Activated naive CD4-positive, alpha-beta T cell treated with anti-CD3 and anti-CD28 coated beads, Interleukin-2, amount 10 ng/mL, durations not matched to agents 7 days and 5 days (primary cell): ENCODE data around the gene CATSPERE.
"Not testable (repeated sequence)": the region's sequence is repeated elsewhere in the genome, so short reads cannot be mapped to it uniquely, and the experiment has no call there.

Source experiments
- CTCF ChIA-PET: fragments of 350-600 bp; sonication (Branson Sonifier 250); formaldehyde crosslinking; loops from one replicate; lab custom pipeline; 2021; ENCODE audit warnings: antibody characterized with exemption; lab: Charles Lee
- DNase-seq: peaks from one replicate; pipeline ENCODE4 v3.0.0-alpha.2; 2020
- H3K27ac Mint-ChIP-seq: one replicate; pipeline ENCODE4 v1.8.0; 2021; ENCODE audit warnings: mild to moderate bottlenecking, moderate library complexity, mixed read lengths
- H3K27me3 Mint-ChIP-seq: one replicate; pipeline ENCODE4 v1.8.0; 2021; ENCODE audit warnings: mild to moderate bottlenecking, mixed read lengths
- H3K36me3 Mint-ChIP-seq: one replicate; pipeline ENCODE4 v1.8.0; 2021; ENCODE audit warnings: mixed read lengths
- H3K4me1 Mint-ChIP-seq: one replicate; pipeline ENCODE4 v1.8.0; 2021; ENCODE audit warnings: mixed read lengths
- H3K4me3 Mint-ChIP-seq: one replicate; pipeline ENCODE4 v1.8.0; 2021; ENCODE audit warnings: mild to moderate bottlenecking, moderate library complexity, mixed read lengths
- H3K9me3 Mint-ChIP-seq: one replicate; pipeline ENCODE4 v1.8.0; 2021; ENCODE audit warnings: mixed read lengths

Gene CATSPERE

DNA sequence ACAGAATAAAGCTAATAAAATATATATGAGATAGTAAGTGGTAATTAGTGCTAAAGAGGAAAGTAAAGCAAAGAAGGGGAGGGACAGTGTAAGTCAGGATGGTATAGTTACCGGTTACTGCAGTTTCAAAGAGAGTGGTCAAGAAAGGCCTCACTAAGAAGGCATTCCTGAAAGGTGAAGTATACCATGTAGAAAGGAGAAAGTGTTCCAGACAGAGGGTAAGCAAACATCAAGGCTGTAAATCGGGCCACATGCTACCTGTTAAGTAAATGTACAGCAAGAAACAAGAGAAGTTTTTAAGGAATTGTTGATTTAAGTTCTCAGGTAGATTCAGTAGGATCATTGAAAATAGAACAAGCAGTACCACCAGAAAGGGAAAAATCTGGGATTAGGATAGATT is 201.5 kb downstream of the CATSPERE start:
- Mint-ChIP-seq H3K36me3 (peaks cover 29% of the 10 kb centered on the region), H3K9me3 (no peaks in the 10 kb centered on the region), H3K4me1 (peaks cover 15% of the 10 kb centered on the region), H3K27ac (no peak overlapping the region), H3K27me3 (no peaks in the 10 kb centered on the region), H3K4me3 (no peak overlapping the region)
- DNase-seq, result no peak
- CTCF ChIA-PET, result no interaction called here

DNA sequence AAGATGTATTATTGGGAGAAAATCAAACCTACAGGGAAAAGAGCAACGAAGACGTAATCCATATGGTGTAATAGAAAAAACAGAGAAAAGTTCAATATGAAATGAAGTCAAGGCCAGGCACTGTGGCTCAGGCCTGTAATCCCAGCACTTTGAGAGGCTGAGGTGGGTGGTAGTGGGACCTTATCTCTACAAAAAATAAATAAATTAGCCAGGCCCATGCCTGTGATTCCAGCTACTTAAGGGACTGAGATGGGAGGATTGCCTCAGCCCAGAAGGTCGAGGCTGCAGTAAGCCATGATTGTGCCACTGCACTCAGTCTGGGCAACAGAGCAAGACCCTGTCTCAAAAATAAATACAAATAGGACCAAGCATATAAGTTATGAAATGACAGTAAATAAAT is 203.3 kb downstream of the CATSPERE start:
- Mint-ChIP-seq H3K4me1 (peaks cover 5% of the 10 kb centered on the region), H3K4me3 (no peak overlapping the region), H3K9me3 (no peaks in the 10 kb centered on the region), H3K36me3 (peaks cover 15% of the 10 kb centered on the region), H3K27me3 (no peaks in the 10 kb centered on the region), H3K27ac (no peak overlapping the region)
- CTCF ChIA-PET, result no interaction called here
- no peak for DNase-seq

DNA sequence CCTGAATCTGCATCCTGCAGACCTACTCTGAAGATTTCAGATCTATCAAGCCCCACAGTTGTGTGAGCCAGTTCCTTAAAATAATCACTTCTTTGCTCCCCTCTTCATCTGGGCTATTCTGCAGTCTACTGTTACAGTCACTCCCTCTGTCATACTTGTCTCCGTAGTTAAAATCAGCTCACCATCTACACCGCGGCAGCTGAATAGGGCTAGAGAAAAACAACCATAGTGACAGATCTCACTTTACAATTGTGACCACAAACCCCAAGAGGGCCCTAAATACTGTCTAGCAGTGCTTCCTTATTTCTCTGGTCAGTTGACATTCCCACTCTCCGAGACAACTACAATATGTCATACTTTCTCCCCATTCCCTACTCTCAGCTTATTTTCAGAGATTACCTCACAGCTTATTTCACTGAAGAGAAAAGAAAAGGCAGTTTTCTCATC is 204.7 kb downstream of the CATSPERE start:
- H3K4me3 Mint-ChIP-seq, result no peak overlapping the region
- no peaks in the 10 kb centered on the region for H3K27me3 Mint-ChIP-seq
- peaks cover 14% of the 10 kb centered on the region for H3K36me3 Mint-ChIP-seq
- DNase-seq, result no peak
- H3K9me3 Mint-ChIP-seq, result no peaks in the 10 kb centered on the region
- peaks cover 5% of the 10 kb centered on the region for H3K4me1 Mint-ChIP-seq
- CTCF ChIA-PET, result no interaction called here
- no peak overlapping the region for H3K27ac Mint-ChIP-seq

DNA sequence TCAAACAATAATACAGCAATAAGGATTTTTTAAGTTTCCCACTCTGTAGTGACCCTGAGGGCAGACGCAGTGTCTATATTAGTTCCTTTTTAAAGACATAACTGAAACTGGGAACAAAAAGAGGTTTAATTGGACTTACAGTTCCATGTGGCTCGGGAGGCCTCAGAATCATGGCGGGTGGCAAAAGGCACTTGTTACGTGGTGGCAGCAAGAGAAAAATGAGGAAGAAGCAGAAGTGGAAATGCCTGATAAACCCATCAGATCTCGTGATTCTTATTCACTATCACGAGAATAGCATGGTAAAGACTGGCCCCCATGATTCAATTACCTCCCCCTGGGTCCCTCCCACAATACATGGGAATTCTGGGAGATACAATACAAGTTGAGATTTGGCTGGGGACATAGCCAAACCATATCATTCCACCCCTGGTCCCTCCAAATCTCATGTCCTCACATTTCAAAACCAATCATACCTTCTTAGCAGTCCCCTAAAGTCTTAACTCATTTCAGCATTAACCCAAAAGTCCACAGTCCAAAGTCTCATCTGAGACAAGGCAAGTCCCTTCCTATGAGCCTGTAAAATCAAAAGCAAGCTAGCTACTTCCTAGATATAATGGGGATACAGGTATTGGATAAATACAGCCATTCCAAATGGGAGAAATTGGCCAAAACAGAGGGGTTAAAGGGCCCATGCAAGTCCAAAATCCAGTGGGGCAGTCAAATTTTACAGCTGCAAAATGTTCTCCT is 205.8 kb downstream of the CATSPERE start:
- CTCF ChIA-PET, H3K27ac Mint-ChIP-seq: not testable (repeated sequence)

DNA sequence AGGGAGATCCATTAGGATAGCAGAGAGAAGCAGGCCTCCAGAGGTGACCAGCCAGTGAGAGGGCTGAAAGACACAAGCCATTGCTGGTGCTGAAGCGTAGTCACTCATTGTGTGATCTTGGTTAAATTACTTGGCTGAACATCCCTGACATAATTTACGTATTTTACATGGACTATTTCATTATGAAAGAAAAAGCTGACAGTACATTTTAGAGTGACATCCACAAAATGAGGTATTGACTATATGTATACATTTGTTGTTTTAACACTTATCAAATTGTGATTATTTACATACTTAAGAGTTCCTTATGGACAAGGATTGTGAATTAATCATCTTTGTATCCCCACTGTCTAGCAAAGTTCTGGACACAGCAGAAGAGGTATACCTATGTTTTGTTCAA is 206.7 kb downstream of the CATSPERE start:
- CTCF ChIA-PET, result no interaction called here

More for the DNA sequence above, 205.8 kb downstream of the CATSPERE start:
- not testable (repeated sequence) for H3K9me3 Mint-ChIP-seq, H3K4me1 Mint-ChIP-seq, H3K4me3 Mint-ChIP-seq, H3K27me3 Mint-ChIP-seq, DNase-seq
- peaks cover 18% of the 10 kb centered on the region for H3K36me3 Mint-ChIP-seq

GRCh38 chr1:244672946-244673682 is 212.0 kb downstream of the CATSPERE start:
- Mint-ChIP-seq H3K4me1 (no peaks in the 10 kb centered on the region), H3K4me3 (no peak overlapping the region), H3K27me3 (no peaks in the 10 kb centered on the region), H3K27ac (no peak overlapping the region), H3K9me3 (no peaks in the 10 kb centered on the region), H3K36me3 (peaks cover 38% of the 10 kb centered on the region)
- no peak for DNase-seq
- CTCF ChIA-PET, result no interaction called here

More for the DNA sequence above, 206.7 kb downstream of the CATSPERE start:
- no peak overlapping the region for H3K27ac Mint-ChIP-seq
- H3K27me3 Mint-ChIP-seq, result no peaks in the 10 kb centered on the region
- no peak for DNase-seq
- peaks cover 3% of the 10 kb centered on the region for H3K4me1 Mint-ChIP-seq
- H3K4me3 Mint-ChIP-seq, result no peak overlapping the region
- H3K36me3 Mint-ChIP-seq, result peaks cover 22% of the 10 kb centered on the region
- no peaks in the 10 kb centered on the region for H3K9me3 Mint-ChIP-seq

DNA sequence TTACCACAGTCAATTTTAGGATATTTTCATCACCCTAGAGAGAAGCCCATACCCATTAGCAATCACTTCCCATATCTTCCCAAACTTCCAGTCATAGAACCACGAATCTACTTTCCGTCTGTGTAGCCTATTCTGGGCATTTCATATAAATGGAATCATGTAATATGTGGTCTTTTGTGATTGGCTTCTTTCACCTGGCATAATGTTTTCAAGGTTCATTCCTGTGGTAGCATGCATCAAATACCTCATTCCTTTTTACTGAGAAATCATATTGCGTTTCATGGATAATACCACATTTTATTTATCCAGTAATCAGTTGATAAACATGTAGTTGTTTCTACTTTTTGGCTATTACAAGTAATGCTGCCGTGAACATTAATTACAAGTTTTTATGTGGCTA is 213.4 kb downstream of the CATSPERE start:
- no peak for DNase-seq
- H3K27me3 Mint-ChIP-seq, result no peaks in the 10 kb centered on the region
- H3K4me1 Mint-ChIP-seq, result no peaks in the 10 kb centered on the region
- no peak overlapping the region for H3K27ac Mint-ChIP-seq
- CTCF ChIA-PET, result no interaction called here
- H3K36me3 Mint-ChIP-seq, result peaks cover 43% of the 10 kb centered on the region
- H3K9me3 Mint-ChIP-seq, result no peaks in the 10 kb centered on the region
- no peak overlapping the region for H3K4me3 Mint-ChIP-seq

DNA sequence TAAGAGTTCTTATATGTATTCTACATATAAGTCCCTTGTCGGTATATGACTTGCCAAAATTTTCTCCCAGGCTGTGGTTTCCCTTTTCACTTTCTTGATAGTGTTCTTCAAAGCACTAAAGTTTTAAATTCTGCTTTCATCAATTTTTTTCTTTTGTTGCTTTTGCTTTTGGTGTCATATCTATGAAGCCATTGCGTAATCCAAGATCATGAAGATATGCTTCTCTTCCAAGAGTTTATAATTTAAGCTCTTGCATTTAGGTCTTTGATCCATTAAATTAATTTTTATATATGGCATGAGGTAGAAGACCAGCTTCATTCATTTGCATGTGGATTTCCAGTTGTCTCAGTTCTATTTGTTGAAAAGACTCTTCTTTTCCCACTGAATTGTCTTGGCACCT is 214.1 kb downstream of the CATSPERE start:
- no peak overlapping the region for H3K4me3 Mint-ChIP-seq

GRCh38 chr1:244678697-244679096 is 217.6 kb downstream of the CATSPERE start:
- no peaks in the 10 kb centered on the region for H3K27me3 Mint-ChIP-seq
- DNase-seq, result no peak
- CTCF ChIA-PET, result no interaction called here
- peaks cover 41% of the 10 kb centered on the region for H3K36me3 Mint-ChIP-seq
- no peaks in the 10 kb centered on the region for H3K9me3 Mint-ChIP-seq
- no peak overlapping the region for H3K27ac Mint-ChIP-seq
- H3K4me3 Mint-ChIP-seq, result no peak overlapping the region
- H3K4me1 Mint-ChIP-seq, result no peaks in the 10 kb centered on the region

More for the DNA sequence above, 214.1 kb downstream of the CATSPERE start:
- CTCF ChIA-PET, result no interaction called here
- H3K27ac Mint-ChIP-seq, result no peak overlapping the region
- no peaks in the 10 kb centered on the region for H3K27me3 Mint-ChIP-seq
- peaks cover 43% of the 10 kb centered on the region for H3K36me3 Mint-ChIP-seq
- no peaks in the 10 kb centered on the region for H3K4me1 Mint-ChIP-seq
- DNase-seq, result no peak
- no peaks in the 10 kb centered on the region for H3K9me3 Mint-ChIP-seq

DNA sequence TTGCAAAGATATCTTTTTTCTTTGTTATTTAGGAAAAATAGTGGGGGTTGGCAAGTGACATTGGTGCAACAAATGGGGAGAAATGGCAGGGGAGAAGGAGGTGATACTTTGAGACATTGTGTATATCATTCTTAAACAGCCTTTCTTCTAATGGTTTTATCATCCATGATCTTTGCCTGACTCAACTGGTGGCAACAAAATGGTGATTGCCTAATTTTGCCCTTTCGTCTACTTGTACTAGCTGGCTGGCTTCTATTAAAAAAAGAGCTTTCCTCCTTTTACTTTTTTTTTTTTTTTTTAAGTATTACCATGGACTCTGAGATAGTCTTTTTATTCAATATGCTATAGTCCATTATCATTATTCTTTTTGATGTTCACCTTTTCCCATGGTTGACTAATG is 219.6 kb downstream of the CATSPERE start:
- no peaks in the 10 kb centered on the region for H3K9me3 Mint-ChIP-seq
- H3K27ac Mint-ChIP-seq, result no peak overlapping the region
- H3K4me3 Mint-ChIP-seq, result no peak overlapping the region
- CTCF ChIA-PET, result interaction anchor here (0.6 kb wide), 1 partner anchor 189 kb away, joined by 3 read pairs; no protein-coding TSS in a partner anchor
- peaks cover 3% of the 10 kb centered on the region for H3K4me1 Mint-ChIP-seq
- H3K27me3 Mint-ChIP-seq, result no peaks in the 10 kb centered on the region
- peaks cover 29% of the 10 kb centered on the region for H3K36me3 Mint-ChIP-seq
- no peak for DNase-seq

DNA sequence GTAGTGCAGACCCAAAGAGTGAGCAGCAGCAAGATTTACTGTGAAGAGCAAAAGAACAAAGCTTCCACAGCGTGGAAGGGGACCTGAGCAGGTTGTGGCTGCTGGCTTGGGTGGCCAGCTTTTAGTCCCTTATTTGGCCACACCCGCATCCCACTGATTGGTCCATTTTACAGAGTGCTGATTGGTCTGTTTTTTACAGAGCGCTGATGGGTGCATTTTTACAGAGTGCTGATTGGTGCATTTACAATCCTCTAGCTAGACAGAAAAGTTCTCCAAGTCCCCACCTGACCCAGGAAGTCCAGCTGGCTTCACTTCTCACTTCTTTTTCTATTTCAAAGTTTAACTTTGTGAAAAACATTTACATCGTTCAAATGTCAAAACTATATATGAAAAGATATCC is 221.0 kb downstream of the CATSPERE start:
- CTCF ChIA-PET, result not testable (repeated sequence)

More for the DNA sequence above, 221.0 kb downstream of the CATSPERE start:
- not testable (repeated sequence) for DNase-seq, H3K4me1 Mint-ChIP-seq, H3K9me3 Mint-ChIP-seq, H3K27me3 Mint-ChIP-seq, H3K27ac Mint-ChIP-seq, H3K4me3 Mint-ChIP-seq
- peaks cover 34% of the 10 kb centered on the region for H3K36me3 Mint-ChIP-seq
